K562 (cell line): ENCODE data around the gene TDRD10. TPM values are rescaled to one million over a fixed set of nuclear protein-coding genes. Genes with fewer than 3 reads are reported as not detected.

Experiments
- ATAC-seq: fragments of 200-7000 bp; cut with Tn5 transposase; 3 replicates; pipeline ENCODE4 v1.9.1; 2020; ENCODE audit warnings: moderate library complexity
- BruUV-seq: library from RNA; stranded (reverse); fragments of 400-500 nt; replicated peaks from 2 replicates; lab custom pipeline; 2021; lab: Mats Ljungman, UMichigan
- CTCF ChIA-PET: fragments of 300-600 bp; formaldehyde crosslinking; extraction: SDS; loops from one replicate; lab custom pipeline; 2021; ENCODE audit warnings: low intra/inter-chr PET ratio; lab: Yijun Ruan, JAX
- POLR2A ChIA-PET: fragments of 300-600, 350-650 bp; sonication (Branson Sonifier 250); formaldehyde crosslinking; extraction: SDS; loops from one replicate; lab custom pipeline; 2021; ENCODE audit warnings: antibody characterized with exemption, inconsistent platforms; lab: Yijun Ruan, JAX
- DNase-seq, 4 experiments: peaks; one replicate each; pipeline versions ENCODE4 v3.0.0 to v3.0.0-alpha.2; 2011 to 2018; ENCODE audit warnings: low spot score in 3 of 4, mixed read lengths in 3 of 4; ENCODE audit errors: extremely low read depth in 1 of 4
- FAIRE-seq: peaks from 2 replicates; lab custom pipeline; 2011; peaks lifted over from hg19 to GRCh38; lab: Jason Lieb, UNC
- H2AFZ ChIP-seq: 2 replicates; pipeline ENCODE4 v1.6.0; 2011; ENCODE audit warnings: low read depth, low read length, control low read depth, inconsistent platforms
- H3K27ac ChIP-seq: fragments of 200-600 bp; 3 replicates; pipeline ENCODE4 v1.8.0; 2011; ENCODE audit warnings: low read depth, mild to moderate bottlenecking, control low read depth, inconsistent platforms, low read length, moderate library complexity, mixed read lengths; ENCODE audit errors: extremely low read depth
- H3K27me3 ChIP-seq, 2 experiments: fragments of 300-600 bp in 1 of 2; 2 replicates in 1 of 2; 3 replicates in 1 of 2; pipeline versions ENCODE4 v1.6.0 to v1.8.0; 2011; ENCODE audit warnings: inconsistent platforms in 2 of 2, low read length in 2 of 2, mild to moderate bottlenecking in 1 of 2, mixed read lengths in 1 of 2, moderate library complexity in 1 of 2; ENCODE audit not compliant: control insufficient read depth in 2 of 2, insufficient read depth in 2 of 2
- H3K36me3 ChIP-seq: fragments of 300-600 bp; 3 replicates; pipeline ENCODE4 v1.8.0; 2011; ENCODE audit warnings: mild to moderate bottlenecking, low read length, inconsistent platforms; ENCODE audit not compliant: control insufficient read depth, insufficient read depth
- H3K4me1 ChIP-seq, 2 experiments: fragments of 200-600 bp in 1 of 2; replicated peaks in 1 of 2; 2 replicates in 1 of 2; 3 replicates in 1 of 2; pipeline versions ENCODE4 v1.5.1 to v1.8.0; 2011; ENCODE audit warnings: inconsistent platforms in 2 of 2, low read length in 2 of 2, mild to moderate bottlenecking in 1 of 2, mixed read lengths in 1 of 2, moderate library complexity in 1 of 2; ENCODE audit not compliant: control insufficient read depth in 2 of 2, insufficient read depth in 2 of 2
- H3K4me2 ChIP-seq: 2 replicates; pipeline ENCODE4 v1.6.1; 2011; ENCODE audit warnings: low read length, control low read depth, inconsistent platforms, mixed read lengths; ENCODE audit not compliant: insufficient read depth
- H3K4me3 ChIP-seq: fragments of 200-600 bp; sonication (generic), shearing (Covaris generic); 2 replicates; pipeline ENCODE4 v1.5.1; 2016; ENCODE audit warnings: control low read depth, inconsistent platforms
- H3K79me2 ChIP-seq: fragments of 200-600 bp; 3 replicates; pipeline ENCODE4 v1.8.0; 2011; ENCODE audit warnings: low read length, inconsistent platforms; ENCODE audit not compliant: control insufficient read depth, insufficient read depth
- H3K9ac ChIP-seq, 2 experiments: 2 replicates each; pipeline versions ENCODE4 v1.6.0 to v1.6.1; 2011; ENCODE audit warnings: low read depth in 2 of 2, low read length in 2 of 2, control low read depth in 1 of 2, inconsistent platforms in 1 of 2, mild to moderate bottlenecking in 1 of 2, mixed read lengths in 1 of 2; ENCODE audit not compliant: insufficient read depth in 1 of 2
- H3K9me1 ChIP-seq: one replicate; pipeline ENCODE4 v1.6.0; 2011; ENCODE audit warnings: inconsistent platforms, mild to moderate bottlenecking, low read length, moderate library complexity; ENCODE audit not compliant: control insufficient read depth, insufficient read depth
- H3K9me3 ChIP-seq: replicated peaks from 2 replicates; pipeline ENCODE4 v1.5.1; 2011; ENCODE audit warnings: low read depth, low read length, inconsistent platforms; ENCODE audit not compliant: control insufficient read depth, insufficient read depth
- H4K20me1 ChIP-seq: replicated peaks from 2 replicates; pipeline ENCODE4 v1.6.1; 2011; ENCODE audit warnings: low read length, inconsistent platforms, mixed read lengths; ENCODE audit not compliant: control insufficient read depth, insufficient read depth
- BACH1 ChIP-seq: fragments of 200-800 bp; sonication (Bioruptor generic); IDR thresholded peaks from 2 replicates; pipeline ENCODE4 v1.6.1; 2016; ENCODE audit warnings: missing genetic modification characterization, missing compliant biosample characterization
- EWSR1 ChIP-seq: fragments of 450-650 bp; IDR thresholded peaks from 2 replicates; pipeline ENCODE4 v1.6.1; 2018; ENCODE audit warnings: borderline replicate concordance, mild to moderate bottlenecking, low read depth, moderate library complexity; ENCODE audit not compliant: partially characterized antibody
- FOS ChIP-seq: IDR thresholded peaks from 3 replicates; pipeline ENCODE4 v1.6.1; 2011; ENCODE audit not compliant: insufficient read length; ENCODE audit errors: extremely low read depth
- FOXJ3 ChIP-seq: sonication (generic); formaldehyde crosslinking; IDR thresholded peaks from 2 replicates; pipeline ENCODE4 v1.4.0; 2020; ENCODE audit warnings: mild to moderate bottlenecking, missing genetic modification reagents
- HDAC6 ChIP-seq: IDR thresholded peaks from 2 replicates; pipeline ENCODE4 v1.6.1; 2012; ENCODE audit warnings: low read depth, mild to moderate bottlenecking, control low read depth, inconsistent platforms, low read length, moderate library complexity
- LEF1 ChIP-seq: fragments of 450-650 bp; IDR thresholded peaks from 2 replicates; pipeline ENCODE4 v1.6.1; 2016; ENCODE audit warnings: mild to moderate bottlenecking
- NCOA4 ChIP-seq: fragments of 450-650 bp; IDR thresholded peaks from 2 replicates; pipeline ENCODE4 v1.6.1; 2018; ENCODE audit warnings: mild to moderate bottlenecking; ENCODE audit not compliant: partially characterized antibody
- PTTG1 ChIP-seq: fragments of 450-650 bp; IDR thresholded peaks from 2 replicates; pipeline ENCODE4 v1.6.1; 2016; ENCODE audit warnings: low read depth, mild to moderate bottlenecking, missing genetic modification characterization, missing compliant biosample characterization
- ZBTB8A ChIP-seq: fragments of 450-650 bp; IDR thresholded peaks from 2 replicates; pipeline ENCODE4 v1.6.1; 2018; ENCODE audit warnings: mild to moderate bottlenecking, moderate library complexity; ENCODE audit not compliant: partially characterized antibody
- ZNF224 ChIP-seq: sonication (generic); formaldehyde crosslinking; IDR thresholded peaks from 2 replicates; pipeline ENCODE4 v1.8.0; 2022; ENCODE audit warnings: mild to moderate bottlenecking, missing genetic modification reagents
- ZNF431 ChIP-seq: sonication (generic); formaldehyde crosslinking; IDR thresholded peaks from 2 replicates; pipeline ENCODE4 v1.8.0; 2022; ENCODE audit warnings: mild to moderate bottlenecking, missing genetic modification reagents
- ZNF695 ChIP-seq: fragments of 450-650 bp; formaldehyde crosslinking; IDR thresholded peaks from 2 replicates; pipeline ENCODE4 v1.4.0; 2020; ENCODE audit warnings: mild to moderate bottlenecking, moderate library complexity
- ZNF75A ChIP-seq: fragments of 450-650 bp; formaldehyde crosslinking; IDR thresholded peaks from 2 replicates; pipeline ENCODE4 v1.4.0; 2020; ENCODE audit warnings: mild to moderate bottlenecking
- WGBS: fragments of 100-300 bp; shearing (Covaris generic); methylation state at CpG from one replicate; pipeline ENCODE4 v1.1.6; 2016; ENCODE audit warnings: low coverage, mixed read lengths; ENCODE audit not compliant: insufficient coverage; ENCODE audit errors: missing lambda C conversion rate; 5-methylcytosine and 5-hydroxymethylcytosine counted together
- in situ Hi-C: fragments of 300-500 bp; cut with MboI; formaldehyde crosslinking; loops from 4 replicates; pipeline ENCODE4 v1.15.0; 2018; ENCODE audit warnings: inconsistent platforms, mixed read lengths
- intact Hi-C: fragments of 100-400 bp; cut with micrococcal nuclease; formaldehyde crosslinking; loops from 2 replicates; pipeline ENCODE4 v1.14.2; 2022
- polyA plus RNA-seq, 8 experiments: library from polyadenylated mRNA; depleted of rRNA in 4 of 8; stranded (reverse) in 5 of 8; unstranded in 3 of 8; fragments of >200 nt; fragmentation: Nextera tagmentation in 2 of 8; fragmentation: Illumina TruSeq in 1 of 8; extraction: Ambion mirVana in 2 of 8; extraction: Trizol in 1 of 8; gene quantifications; 2 replicates each; pipeline versions ENCODE4 v1.2.1 to v1.2.3, GENCODE V29; 2011 to 2014; ENCODE audit warnings: inconsistent platforms in 1 of 8, missing spikeins in 1 of 8
- total RNA-seq, 7 experiments: library from RNA; depleted of rRNA in 6 of 7; stranded (reverse); fragments of >200 nt in 6 of 7; fragmentation: Illumina TruSeq in 2 of 7; extraction: Trizol in 2 of 7; gene quantifications; 2 replicates each; pipeline versions ENCODE4 v1.2.1 to v1.2.3, GENCODE V29; 2011 to 2021; ENCODE audit warnings: low replicate concordance in 1 of 7

TDRD10 gene
- total and polyA plus RNA-seq, 9 of the 15 experiments (the other 6 are each of a cell fraction or from before 2014, with no cell fraction given), result not detected

DNA sequence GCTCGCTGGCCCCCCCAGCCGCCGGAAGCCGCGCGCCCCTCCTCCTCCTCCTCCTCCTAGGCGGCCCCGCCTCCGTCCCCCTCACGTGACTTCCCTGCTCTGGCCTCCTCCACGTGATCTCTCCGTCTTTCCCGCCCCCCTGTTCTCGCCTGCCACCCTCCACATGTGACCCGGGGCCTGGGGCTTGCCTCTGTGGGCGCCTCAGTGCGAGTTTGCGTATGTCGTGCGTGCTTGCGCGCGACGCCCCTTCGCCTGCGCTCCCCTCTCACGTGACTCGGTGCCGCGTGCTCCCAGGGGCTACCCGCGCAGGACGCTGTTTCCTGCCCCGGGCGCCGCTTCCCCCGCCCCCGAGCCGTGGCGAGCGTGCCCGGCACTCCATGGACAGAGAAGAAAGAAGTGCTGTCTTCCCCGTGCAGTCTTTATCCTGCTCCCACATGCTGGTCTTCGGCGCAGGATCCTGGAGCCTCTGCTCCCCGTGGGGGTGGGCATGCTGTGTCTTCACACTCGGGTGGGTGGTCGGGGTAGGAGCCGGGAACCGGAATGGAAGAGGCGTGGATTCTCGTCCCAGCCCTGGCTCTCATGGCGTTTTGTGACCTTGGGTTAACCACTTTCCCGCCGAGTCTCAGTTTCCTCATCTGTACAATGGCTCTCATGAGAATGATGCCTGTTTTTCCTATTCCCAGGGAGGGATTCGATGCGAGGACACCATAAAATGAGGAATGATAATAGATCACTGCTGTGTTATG, 56.9 kb downstream of the TDRD10 start:
- Histone ChIP-seq H3K36me3 (peaks cover 24% of the 10 kb centered on the region), H3K27ac (peak overlapping the region; percentile 82), H3K9ac (peak overlapping the region; percentile 73 to 95), H3K9me1 (no peaks in the 10 kb centered on the region), H3K4me2 (peak overlapping the region; percentile 82), H2AFZ (peak overlapping the region; percentile 95), H3K4me1 (peaks cover 18 to 21% of the 10 kb centered on the region in 2 experiments; a peak in 4 of 5 replicates), H3K9me3 (no peaks in the 10 kb centered on the region), H3K27me3 (peaks cover 2 to 9% of the 10 kb centered on the region in 2 experiments; a peak in 1 of 5 replicates), H3K79me2 (peaks cover 27% of the 10 kb centered on the region), H3K4me3 (peak overlapping the region; percentile 82), H4K20me1 (no peaks in the 10 kb centered on the region)
- CTCF ChIA-PET, result interaction anchor here (0.6 to 2.8 kb wide), 10 partner anchors 13 to 525 kb away, joined by 3 to 19 read pairs (median 4); no protein-coding TSS in a partner anchor
- BruUV-seq, result TSS peak; percentile 91
- POLR2A ChIA-PET, result interaction anchor here (0.6 to 1.0 kb wide), 3 partner anchors 17 to 314 kb away, joined by 3 read pairs; no protein-coding TSS in a partner anchor
- WGBS, result under 1% methylated on average over 33 of the region's 57 CpGs
- peak; percentile 86 for FAIRE-seq
- peak; percentile 94 for ATAC-seq
- intact Hi-C loops, result loop anchor here (1.0 to 5.0 kb wide), 7 partner anchors 110 to 528 kb away; partner anchors contain the start of genes EFNA4, PMVK and ZBTB7B
- in situ Hi-C loops, result loop anchor here (5.0 kb wide), 1 partner anchor 72 kb away; no protein-coding TSS in a partner anchor
- peak; percentile 94 to 98 (median 96) for DNase-seq
- TF ChIP-seq ZBTB8A, result no peak
- TF ChIP-seq FOS, result peak; percentile 78
- peak; percentile 85 for TF ChIP-seq LEF1
- TF ChIP-seq ZNF224 (CRISPR knock-in tag), result peak; percentile 70; the same call in 1 of the 2 replicates
- TF ChIP-seq NCOA4, result no peak
- TF ChIP-seq ZNF431 (CRISPR knock-in tag), result peak; percentile 90
- no peak for TF ChIP-seq ZNF695 (CRISPR knock-in tag)
- no peak for TF ChIP-seq FOXJ3 (CRISPR knock-in tag)
- TF ChIP-seq PTTG1 (tag), result no peak
- TF ChIP-seq ZNF75A (CRISPR knock-in tag), result no peak
- no peak for TF ChIP-seq EWSR1
- TF ChIP-seq BACH1, result no peak
- TF ChIP-seq HDAC6, result no peak
